Measurements from ENCODE around the gene ZNF174. TPM values are rescaled to one million over a fixed set of nuclear protein-coding genes. Genes with fewer than 3 reads are reported as not detected.
A peak's percentile ranks its signal among the peaks of the same experiment; 100 is the strongest.

ZNF174 gene
- polyA plus RNA-seq, 5 donors: 11.2 to 16.0 (median 12.9) TPM

- DNase-seq: no peak
Observed at GRCh38 chr16:3439637-3440036, 38.6 kb downstream of the ZNF174 start.

GRCh38 chr16:3443108-3444031 lies 42.4 kb downstream of the ZNF174 start, which contains the start of the genes NAA60 and ZNF597:
Gene NAA60 (plus strand): TSS chr16:3443680. CDS start chr16:3476228, 32,548 bp downstream.
Gene ZNF597 (minus strand): TSS chr16:3443504. CDS start chr16:3443153, 351 bp downstream.
- peak; percentile 80 to 84 for DNase-seq

GRCh38 chr16:3444032-3444388 lies 43.0 kb downstream of the ZNF174 start:
- peak in 1 of 2 donors; percentile 19 for DNase-seq

GRCh38 chr16:3454093-3454492 lies 53.1 kb downstream of the ZNF174 start:
- no peak for DNase-seq

GRCh38 chr16:3454631-3455147 lies 53.7 kb downstream of the ZNF174 start:
- no peak for DNase-seq

- peak; percentile 89 to 91 for DNase-seq
Observed at GRCh38 chr16:3457434-3458252, 56.6 kb downstream of the ZNF174 start.

GRCh38 chr16:3458278-3458851 lies 57.4 kb downstream of the ZNF174 start:
- peak in 1 of 2 donors; percentile 14 for DNase-seq

GRCh38 chr16:3458852-3459361 lies 57.9 kb downstream of the ZNF174 start:
- peak in 1 of 2 donors; percentile 25 for DNase-seq

Other genes starting within 250 kb of the ZNF174 start
- not detected for gene OR1F1, start 213.0 kb upstream of the ZNF174 start, polyA plus RNA-seq (ENCODE audit: insufficient read depth in 1 of 5, insufficient read length in 5 of 5, low replicate concordance in 1 of 5)
- gene ZNF200, start 166.1 kb upstream of the ZNF174 start, polyA plus RNA-seq (ENCODE audit: insufficient read depth in 1 of 5, insufficient read length in 5 of 5, low replicate concordance in 1 of 5): 10 to 100 TPM; 11.3 to 15.4 (median 13.7) TPM
- gene MEFV, start 144.6 kb upstream of the ZNF174 start, polyA plus RNA-seq (ENCODE audit: insufficient read depth in 1 of 5, insufficient read length in 5 of 5, low replicate concordance in 1 of 5): under 1 TPM; 0.40 to 0.67 (median 0.47) TPM
- 10 to 100 TPM; 42.2 to 54.7 (median 48.7) TPM for gene ZNF263, start 117.7 kb upstream of the ZNF174 start, polyA plus RNA-seq (ENCODE audit: insufficient read depth in 1 of 5, insufficient read length in 5 of 5, low replicate concordance in 1 of 5)
- gene TIGD7, start 95.8 kb upstream of the ZNF174 start, polyA plus RNA-seq (ENCODE audit: insufficient read depth in 1 of 5, insufficient read length in 5 of 5, low replicate concordance in 1 of 5): 10 to 100 TPM; 11.4 to 15.6 (median 12.5) TPM
- 10 to 100 TPM; 41.1 to 64.3 (median 51.0) TPM for gene ZNF75A, start 95.7 kb upstream of the ZNF174 start, polyA plus RNA-seq (ENCODE audit: insufficient read depth in 1 of 5, insufficient read length in 5 of 5, low replicate concordance in 1 of 5)
- gene OR2C1, start 45.3 kb upstream of the ZNF174 start, polyA plus RNA-seq (ENCODE audit: insufficient read depth in 1 of 5, insufficient read length in 5 of 5, low replicate concordance in 1 of 5): under 1 TPM; 0.39 to 0.93 (median 0.50) TPM
- 10 to 100 TPM; 18.6 to 22.8 (median 20.5) TPM for gene ZSCAN32, start 211 bp upstream of the ZNF174 start, polyA plus RNA-seq (ENCODE audit: insufficient read depth in 1 of 5, insufficient read length in 5 of 5, low replicate concordance in 1 of 5)
- 1 to 10 TPM; 3.3 to 6.0 (median 4.2) TPM for gene ZNF597, start 42.3 kb downstream of the ZNF174 start, polyA plus RNA-seq (ENCODE audit: insufficient read depth in 1 of 5, insufficient read length in 5 of 5, low replicate concordance in 1 of 5)
- gene NAA60, start 42.5 kb downstream of the ZNF174 start, polyA plus RNA-seq (ENCODE audit: insufficient read depth in 1 of 5, insufficient read length in 5 of 5, low replicate concordance in 1 of 5): 10 to 100 TPM; 40.5 to 48.0 (median 46.1) TPM
- under 1 TPM in 1 of 5 donors, not detected in 4; 0.12 TPM for gene C16orf90, start 94.3 kb downstream of the ZNF174 start, polyA plus RNA-seq (ENCODE audit: insufficient read depth in 1 of 5, insufficient read length in 5 of 5, low replicate concordance in 1 of 5)
- gene CLUAP1, start 99.8 kb downstream of the ZNF174 start, polyA plus RNA-seq (ENCODE audit: insufficient read depth in 1 of 5, insufficient read length in 5 of 5, low replicate concordance in 1 of 5): 10 to 100 TPM; 44.2 to 54.5 (median 47.5) TPM
- gene NLRC3, start 176.2 kb downstream of the ZNF174 start, polyA plus RNA-seq (ENCODE audit: insufficient read depth in 1 of 5, insufficient read length in 5 of 5, low replicate concordance in 1 of 5): 1 to 10 TPM; 2.5 to 4.1 (median 3.7) TPM
- gene SLX4, start 210.4 kb downstream of the ZNF174 start, polyA plus RNA-seq (ENCODE audit: insufficient read depth in 1 of 5, insufficient read length in 5 of 5, low replicate concordance in 1 of 5): 1 to 10 TPM; 5.6 to 6.8 (median 6.3) TPM